ENCODE results near the gene CNIH3.
"Not testable (repeated sequence)": the region's sequence is repeated elsewhere in the genome, so short reads cannot be mapped to it uniquely, and the experiment has no call there.

CNIH3 gene

DNA sequence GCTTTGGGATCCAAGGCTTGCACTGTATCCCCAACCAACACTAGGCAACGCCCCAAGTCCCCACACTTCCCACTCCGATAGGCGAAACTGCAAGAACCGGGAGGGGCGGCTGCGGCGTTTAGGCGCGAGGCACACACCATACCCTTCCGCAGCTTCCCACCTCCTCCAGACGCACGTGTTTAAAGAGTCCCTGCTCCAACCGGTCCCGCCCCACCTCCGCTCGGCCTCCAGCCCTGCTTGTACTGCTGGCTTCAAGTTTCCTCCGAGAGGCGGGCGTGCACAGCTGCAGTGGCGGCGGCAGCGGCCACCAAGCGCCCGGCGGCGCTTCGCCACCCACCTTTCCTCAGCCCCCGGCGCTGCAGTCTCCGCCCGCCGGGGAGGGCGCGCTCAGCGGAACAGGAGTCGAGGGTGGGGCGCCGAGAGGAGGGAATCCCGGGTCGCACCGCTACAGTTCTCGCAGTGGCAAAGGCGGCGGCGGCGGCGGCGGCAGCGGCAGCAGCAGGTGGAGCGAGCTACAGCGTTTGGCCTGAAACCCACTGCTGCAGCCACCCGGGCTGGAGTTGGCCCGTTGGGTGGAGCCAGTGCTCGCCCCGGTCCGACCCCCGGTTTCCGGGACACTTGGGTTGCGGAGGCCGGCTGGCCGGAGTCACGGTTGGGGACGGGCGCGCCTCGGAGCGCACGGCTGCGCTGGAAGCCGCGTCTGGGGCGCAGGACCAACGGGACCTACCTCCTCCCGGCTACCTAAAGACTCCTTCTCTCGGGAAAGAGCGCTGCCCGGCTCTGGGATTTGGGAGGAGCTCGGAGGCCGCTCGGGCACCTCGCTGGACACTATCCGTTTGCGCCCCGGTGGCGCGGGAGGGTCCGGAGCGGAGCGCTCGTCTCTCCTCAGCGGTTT lies at the start of gene CNIH3:
Gene CNIH3 (plus strand): TSS at position 457 of the 895 bp plus-strand sequence. CDS start 858 bp downstream, outside the sequence.
- DNase-seq: peak in 38 of 58 donors; percentile 8 to 67 (median 34)

- DNase-seq: not testable (repeated sequence)
Observed at GRCh38 chr1:224566492-224566891, 49.6 kb upstream of the CNIH3 start.

DNA sequence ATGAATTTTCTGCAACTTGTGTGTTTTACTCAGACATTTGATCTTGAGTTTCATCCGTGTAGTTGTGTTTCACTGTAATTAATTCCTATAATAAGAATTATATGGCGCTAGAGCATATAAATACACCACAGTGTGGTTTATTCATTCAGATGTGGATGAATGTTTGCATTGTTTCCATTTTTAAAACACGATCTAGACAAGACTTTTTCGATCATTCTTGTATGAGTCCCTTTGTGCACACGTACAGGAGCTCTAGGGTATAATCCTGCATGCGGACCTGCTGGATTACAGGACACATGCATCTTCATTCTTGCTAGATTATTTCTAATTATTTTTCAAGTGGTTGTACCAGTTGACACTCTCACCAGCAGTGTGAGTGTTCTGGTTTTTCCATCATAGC lies 46.8 kb upstream of the CNIH3 start:
- no peak for DNase-seq

DNA sequence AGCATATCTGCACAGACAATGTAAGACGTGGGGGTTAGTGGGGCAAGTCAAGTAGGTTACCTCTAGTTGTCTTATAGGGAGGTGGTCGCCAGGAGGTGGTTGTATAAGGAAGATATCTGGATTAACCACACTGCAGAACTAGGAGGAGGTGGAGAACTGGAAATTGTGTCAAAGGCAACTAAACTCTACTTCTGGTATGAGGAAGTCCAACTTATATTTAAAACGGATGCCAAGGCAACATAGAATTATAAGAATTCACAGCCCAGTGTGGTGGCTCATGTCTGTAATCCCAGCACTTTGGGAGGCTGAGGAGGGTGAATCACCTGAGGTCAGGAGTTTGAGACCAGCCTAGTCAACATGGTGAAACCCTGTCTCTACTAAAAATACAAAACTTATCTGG lies 44.1 kb upstream of the CNIH3 start:
- not testable (repeated sequence) for DNase-seq

DNA sequence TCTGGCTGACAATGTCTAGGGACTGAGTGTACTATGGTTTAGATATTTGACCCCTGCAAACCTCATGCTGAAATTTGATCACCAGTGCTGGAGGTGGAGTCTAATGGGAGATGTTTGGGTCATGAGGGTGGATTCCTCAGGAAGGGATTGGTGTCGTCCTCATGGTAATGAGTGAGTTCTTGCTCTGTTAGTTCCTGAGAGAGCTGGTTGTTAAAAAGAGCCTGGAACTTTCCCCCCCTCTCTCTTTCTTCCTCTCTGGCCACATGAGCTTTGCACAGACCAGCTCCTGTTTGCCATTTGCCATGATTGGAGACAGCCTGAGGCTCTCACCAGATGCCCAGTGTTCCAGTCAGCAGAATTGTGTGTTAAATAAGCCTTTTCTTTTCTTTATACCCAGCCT lies 36.6 kb upstream of the CNIH3 start:
- DNase-seq: no peak

DNA sequence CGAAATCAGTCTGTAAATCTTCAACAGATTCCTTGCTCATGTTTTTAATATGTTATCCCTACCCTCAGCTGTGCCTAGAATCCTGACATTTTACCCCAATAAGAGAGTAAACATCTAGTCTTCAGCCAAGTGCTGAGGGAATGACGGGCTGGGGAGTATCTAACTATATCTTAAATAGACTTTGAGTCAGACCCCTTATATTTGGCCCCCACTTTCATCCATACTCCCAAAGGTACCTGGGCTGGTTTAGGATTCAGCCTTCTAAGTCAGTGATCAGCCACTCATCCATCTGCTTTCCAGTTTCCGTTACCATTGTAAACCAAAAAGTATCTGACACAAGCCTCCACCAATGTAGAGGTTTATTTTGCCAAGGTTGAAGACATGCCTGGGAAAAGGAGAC lies 36.1 kb upstream of the CNIH3 start:
- DNase-seq: no peak

DNA sequence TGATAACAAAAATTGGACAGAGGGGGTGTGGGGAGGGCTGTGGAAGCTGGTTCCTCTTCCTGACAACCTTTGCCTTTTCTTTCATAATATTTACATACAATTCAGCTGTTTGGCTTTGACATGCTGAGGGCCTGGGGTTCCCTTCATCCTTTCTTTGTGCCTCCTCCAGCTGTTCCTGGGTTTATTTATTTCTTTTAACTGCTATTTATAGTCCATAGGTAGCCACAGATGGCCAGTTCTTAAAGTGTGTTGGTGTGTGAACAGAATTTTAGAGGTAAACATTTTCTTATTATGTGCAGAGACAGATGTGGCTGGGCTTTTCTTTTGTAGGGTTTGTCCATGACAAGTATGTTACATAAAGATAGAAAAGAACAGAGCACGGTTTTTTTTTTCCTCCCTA lies 34.1 kb upstream of the CNIH3 start:
- DNase-seq: no peak

- no peak for DNase-seq
Observed at GRCh38 chr1:224583774-224584173, 32.3 kb upstream of the CNIH3 start.

DNA sequence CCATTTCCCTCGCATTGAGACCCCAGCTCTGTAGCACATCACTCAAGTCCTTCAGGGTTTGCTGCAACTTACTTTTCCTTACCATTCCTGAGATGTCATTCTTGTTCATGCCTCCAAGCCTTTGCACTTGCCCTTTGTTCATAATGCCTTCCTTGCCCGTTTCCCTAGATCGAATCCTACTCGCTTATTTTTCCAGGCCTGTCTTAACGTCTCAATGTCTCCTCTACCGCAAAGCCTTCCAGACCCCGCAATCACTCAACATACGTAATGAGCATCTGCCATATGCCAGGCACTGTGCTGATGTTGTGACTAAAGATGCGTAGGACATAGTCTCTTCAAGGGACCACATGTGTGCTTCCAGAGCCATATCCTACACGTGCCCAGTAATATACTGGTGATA lies 31.1 kb upstream of the CNIH3 start:
- DNase-seq: no peak

DNA sequence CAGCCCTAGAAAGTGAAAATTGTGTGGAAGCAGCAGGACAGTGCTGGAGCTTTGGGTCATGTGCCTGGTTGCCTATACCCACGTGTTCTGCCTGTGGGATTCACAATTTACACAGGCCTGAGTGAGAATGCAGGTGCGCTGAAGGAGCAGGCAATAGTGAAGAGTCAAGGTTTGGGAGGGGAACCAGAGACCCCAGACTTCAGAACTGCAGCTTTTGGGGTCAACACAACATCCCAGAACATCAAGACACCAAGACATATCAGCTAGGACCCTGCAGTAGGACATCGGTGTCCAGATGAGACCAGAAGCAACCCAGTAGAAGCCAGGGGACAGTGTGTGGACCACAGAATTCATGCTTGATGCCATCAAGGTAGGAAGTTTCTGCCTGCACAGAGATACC lies 29.1 kb upstream of the CNIH3 start:
- DNase-seq: no peak

DNA sequence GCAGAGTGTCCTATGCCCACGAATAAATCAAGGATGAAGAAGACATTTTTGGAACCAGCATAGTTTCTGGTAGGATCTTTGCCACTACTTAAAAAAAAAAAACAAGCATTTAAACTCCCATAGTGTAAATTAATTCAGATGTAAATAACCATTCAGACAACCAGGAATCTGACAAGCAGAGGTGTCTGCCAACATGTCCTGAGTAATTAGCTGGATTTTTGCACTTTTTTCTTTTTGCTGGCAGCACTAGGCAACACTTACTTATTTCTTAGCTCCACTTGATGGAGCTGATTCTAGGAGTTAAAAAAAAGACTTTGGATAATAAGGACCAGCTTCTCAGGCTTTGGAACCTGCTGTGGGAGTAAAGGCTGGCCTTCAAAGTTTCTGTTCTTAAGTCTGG lies 27.6 kb upstream of the CNIH3 start:
- DNase-seq: peak in 1 of 58 donors; percentile 22

DNA sequence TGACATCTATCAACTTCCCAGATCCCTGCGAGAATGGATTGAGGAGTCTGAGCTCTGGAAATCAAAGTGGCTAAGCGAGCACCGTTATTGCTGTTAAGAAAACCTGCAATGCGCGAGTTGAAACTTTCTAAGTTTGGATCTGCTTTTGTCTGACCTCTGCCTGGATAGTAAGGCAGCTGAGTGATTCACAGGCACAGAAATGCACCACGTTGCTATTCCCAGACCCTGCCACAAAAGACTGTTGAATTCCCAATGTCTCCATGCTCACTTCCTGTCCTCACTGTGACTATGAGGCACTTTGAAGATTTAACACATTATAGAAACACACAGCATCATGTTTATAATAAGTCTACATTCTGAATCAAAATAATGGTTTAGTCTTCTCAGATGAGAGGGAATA lies 27.1 kb upstream of the CNIH3 start:
- DNase-seq: no peak

- no peak for DNase-seq
Observed at GRCh38 chr1:224591326-224591725, 24.8 kb upstream of the CNIH3 start.

DNA sequence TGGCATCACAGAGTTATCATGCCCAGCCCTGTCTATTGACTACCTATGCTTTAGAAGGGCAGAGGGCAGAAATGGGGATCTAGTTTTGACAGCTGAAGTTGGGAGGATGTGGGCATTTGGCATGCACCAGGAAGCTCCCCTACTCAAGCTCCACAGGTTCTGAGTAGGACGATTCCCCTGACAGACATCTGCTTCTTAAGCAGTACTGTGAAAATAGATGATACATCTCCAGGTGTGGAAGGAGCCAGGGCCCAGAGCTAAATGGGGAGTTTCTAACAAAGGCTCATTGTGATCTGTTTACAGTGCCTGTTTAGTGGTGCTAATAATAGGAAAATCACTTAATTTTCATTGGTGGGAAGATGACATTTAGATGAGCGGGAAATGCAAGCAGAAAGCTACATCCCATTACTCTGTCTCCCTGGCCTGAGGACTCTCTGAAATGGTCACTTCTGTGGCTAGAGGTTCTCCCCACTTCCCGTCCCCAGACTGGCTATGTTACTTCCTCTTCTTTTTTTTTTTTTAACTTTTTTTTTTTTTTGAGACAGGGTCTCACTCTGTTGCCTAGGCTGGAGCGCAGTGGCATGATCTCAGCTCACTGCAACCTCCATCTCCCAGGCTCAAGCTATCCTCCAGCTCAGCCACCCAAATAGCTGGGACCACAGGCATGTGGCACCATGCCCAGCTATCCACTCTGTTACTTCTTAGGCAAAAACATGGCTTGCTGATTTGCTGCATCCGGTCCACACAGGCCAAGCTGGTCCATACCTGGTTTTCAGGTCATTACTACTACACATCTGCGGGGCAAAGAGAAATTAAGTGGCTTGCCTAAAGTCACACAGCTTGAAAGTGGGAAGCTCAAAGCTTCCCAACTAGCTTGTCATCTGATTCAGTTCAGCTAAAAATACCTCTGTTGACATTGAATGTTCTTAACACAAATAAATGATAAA lies 23.2 kb upstream of the CNIH3 start:
- peak in 1 of 58 donors; percentile 4 for DNase-seq

GRCh38 chr1:224594360-224594759 lies 21.8 kb upstream of the CNIH3 start:
- DNase-seq: no peak

DNA sequence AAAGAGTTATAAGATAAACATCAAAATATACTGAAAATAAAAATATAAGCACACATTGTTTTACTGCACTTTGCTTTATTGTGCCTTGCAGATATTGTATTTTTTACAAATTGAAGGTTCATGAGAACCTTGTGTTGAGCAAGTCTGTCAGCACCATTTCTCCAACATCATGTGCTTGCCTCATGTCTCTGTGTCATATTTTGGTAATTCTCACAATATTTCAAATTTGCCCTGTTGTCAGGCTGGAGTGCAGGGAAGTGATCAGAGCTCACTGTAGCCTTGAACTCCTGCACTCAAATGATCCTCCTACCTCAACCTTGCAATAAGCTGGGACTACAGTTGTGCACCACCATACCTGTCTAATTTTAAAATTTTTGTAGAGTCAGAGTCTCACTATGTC lies 21.3 kb upstream of the CNIH3 start:
- no peak for DNase-seq

DNA sequence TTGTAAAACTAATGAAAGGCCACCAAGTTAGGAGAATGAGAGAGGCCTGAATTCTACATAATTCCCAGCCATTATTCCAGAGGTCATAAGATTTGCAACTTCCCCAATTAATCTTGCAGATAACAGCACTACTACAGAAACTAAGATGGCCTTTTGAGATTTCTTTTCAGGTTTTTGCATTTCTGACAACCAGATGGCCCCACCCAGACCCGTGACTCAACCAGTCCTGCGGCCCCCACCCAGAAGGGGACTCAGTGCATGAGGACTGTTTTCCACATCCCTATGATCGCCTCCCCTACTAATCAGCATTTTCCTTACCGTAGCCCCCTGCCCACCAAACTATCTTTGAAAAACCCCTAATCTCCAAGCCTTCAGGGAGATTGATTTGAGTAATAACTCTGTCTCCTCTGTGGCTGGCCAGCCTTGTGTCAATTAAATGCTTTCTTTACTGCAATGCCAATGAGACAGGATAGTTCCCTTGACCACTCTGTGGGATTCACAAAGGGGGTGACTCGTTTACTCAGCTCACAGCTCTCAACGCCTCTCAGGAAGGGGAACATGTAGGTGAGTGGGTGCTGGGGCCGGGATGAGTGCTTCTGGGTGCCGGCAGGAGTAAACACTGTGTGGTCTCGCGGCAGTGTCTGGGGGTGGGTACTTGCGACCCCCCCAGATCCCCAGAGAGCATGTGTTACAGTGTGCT lies 10.5 kb upstream of the CNIH3 start:
- no peak for DNase-seq

DNA sequence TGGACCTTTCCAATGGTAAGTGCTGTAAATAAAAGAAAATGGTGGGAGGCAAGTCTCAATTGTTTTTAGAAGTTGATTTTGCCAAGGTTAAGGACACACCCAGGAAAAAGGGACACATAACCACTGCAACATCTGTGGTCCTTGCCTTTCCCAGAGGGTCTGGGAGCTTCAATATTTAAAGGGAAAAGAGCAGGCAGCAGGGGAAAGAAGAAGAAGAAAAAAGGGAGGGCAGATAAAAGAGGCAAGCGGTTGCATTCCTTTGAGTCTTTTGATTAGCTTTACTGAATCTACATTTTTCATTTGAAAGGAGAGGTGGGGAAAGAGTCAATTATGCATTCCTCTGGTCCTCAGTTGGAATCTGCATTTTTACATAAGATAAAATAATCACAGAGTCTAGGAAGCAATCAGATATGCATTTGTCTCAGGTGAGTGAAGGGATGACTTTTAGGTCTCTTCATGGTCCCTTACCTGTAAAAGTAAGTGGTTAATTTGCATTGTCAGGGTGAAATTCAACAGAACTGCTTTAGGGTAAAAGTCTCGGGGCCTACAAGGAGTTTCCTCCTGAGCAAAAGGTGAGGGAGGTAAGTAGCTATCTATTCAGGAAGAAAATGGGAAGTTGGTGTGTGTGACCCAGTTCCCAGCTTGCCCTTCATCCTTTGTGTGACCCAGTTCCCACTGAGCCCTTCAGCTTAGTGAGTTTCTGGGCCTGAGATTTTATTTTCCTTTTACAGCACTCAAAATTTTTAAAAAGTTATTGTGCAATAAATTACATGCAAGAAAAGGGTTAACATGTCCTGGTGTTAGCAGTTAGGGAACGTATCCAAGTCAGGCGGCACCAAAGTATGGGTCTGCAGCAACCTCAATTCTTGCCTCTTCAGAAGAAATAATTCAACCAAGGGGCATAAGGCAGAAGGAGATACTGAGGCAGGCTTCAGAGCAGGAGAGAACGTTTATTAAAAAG lies 8.6 kb upstream of the CNIH3 start:
- no peak for DNase-seq

GRCh38 chr1:224609333-224609732 lies 6.8 kb upstream of the CNIH3 start:
- DNase-seq: no peak

DNA sequence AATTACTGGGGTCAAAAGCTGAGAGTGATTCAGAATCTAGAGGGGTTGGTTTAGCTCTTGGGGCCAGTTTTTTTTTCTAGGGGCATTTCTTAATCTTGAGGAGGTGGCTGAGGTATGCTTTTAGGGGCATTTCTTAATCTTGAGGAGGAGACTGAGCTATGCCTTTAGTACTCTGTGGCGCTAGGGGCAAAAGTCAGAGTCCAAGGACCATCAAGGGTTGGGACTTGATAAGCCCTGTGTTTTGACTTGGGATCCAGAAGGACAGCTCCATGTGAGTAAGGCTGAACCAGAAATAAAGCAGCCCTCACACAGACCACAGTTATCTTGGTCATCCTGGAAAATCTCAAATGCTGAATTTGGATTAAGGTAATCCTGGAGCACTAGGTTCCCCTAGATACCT lies 3.9 kb upstream of the CNIH3 start:
- DNase-seq: no peak
